NCI-H2107 treated with DMSO at 0.1 percent for 48 hours (cell line): ENCODE data around the gene AP2M1.
"Not testable (repeated sequence)": the region's sequence is repeated elsewhere in the genome, so short reads cannot be mapped to it uniquely, and the experiment has no call there.

Experiments used
- DNase-seq: peaks from one replicate; lab custom pipeline; 2025; ENCODE audit not compliant: unreplicated experiment; lab: John Stamatoyannopoulos, UW

The AP2M1 gene

GRCh38 chr3:184156522-184156955 lies 18.1 kb upstream of the AP2M1 start:
- DNase-seq = peak; percentile 81

DNA sequence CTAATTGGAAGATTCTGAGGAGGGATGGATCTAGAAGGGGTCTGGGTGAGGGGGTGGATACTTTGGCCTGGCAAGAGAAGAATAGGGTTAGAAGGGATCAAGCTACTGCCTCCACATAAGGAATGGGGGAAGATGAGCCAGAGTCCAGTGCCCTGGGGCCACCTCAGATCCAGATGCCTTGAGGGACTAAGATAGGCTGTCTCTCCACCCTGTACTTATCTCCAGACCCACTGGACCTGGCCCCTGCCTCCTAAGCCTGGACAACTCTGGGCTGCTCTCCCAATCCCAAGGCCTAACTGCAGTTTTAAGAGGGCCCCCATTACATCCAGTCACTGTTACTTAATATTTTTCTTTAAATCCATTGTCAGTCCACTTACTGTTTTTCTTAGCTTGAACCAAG lies 17.4 kb upstream of the AP2M1 start:
- no peak for DNase-seq

GRCh38 chr3:184158404-184158803 lies 16.3 kb upstream of the AP2M1 start:
- DNase-seq = no peak

DNA sequence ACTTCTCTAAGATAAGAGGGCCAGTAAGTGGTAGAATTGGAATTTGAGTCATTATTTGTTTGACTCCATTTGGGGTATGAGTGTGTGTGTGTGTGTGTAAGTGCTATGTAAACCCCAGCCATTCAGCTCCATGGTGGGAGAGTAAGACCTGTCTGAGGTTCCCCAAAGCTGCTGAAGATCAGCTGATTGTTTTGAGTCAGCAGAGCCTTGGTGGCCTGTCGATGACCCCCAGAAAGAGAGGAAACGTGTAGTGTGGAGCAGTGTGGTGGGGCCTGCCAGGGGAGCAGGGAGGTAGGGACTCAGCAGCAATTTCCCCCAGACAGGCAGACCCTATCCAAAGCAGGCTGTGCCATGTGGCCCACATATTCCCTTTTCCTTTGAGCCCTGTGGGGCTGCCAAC lies 14.2 kb upstream of the AP2M1 start:
- DNase-seq = no peak

GRCh38 chr3:184162571-184163070 lies 12.0 kb upstream of the AP2M1 start:
- DNase-seq = not testable (repeated sequence)

- no peak for DNase-seq
These were observed 9.9 kb upstream of the AP2M1 start for GRCh38 chr3:184164648-184165330.

DNA sequence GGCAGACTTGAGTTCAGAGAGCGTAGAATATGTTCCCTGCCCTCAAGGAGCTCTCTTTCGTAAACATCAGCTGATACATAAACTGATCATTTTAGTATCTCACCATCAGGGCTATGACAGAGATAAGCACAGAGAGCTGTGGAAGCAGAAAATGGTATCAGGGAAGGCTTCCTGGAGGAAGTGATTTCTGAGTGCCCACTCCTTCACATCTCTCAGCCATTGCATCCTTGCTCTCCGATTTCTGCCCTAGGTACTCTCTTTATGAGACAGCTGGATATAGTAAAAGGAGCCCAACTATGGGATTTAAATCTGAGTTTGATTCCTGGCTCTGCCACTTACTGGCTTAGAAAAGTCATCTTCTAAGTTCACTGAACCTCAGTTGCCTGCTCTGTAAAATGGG lies 9.1 kb upstream of the AP2M1 start:
- no peak for DNase-seq

GRCh38 chr3:184166671-184167070 lies 8.0 kb upstream of the AP2M1 start:
- DNase-seq = no peak

DNA sequence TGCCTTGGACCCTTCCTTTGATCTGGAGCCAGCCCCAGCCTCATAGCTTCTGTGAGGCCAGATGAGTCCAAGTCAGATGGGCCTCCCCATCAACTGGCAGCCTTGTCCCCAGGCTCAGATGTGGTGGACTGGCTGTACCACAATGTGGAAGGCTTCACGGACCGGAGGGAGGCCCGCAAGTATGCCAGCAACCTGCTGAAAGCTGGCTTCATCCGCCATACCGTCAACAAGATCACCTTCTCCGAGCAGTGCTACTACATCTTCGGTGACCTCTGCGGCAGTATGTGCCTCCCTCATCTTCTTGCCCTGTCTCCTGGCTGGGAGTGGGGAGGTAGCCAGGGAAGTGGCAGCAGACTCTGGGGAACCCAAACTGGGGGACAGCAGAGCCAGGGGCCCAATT lies 6.9 kb upstream of the AP2M1 start:
- no peak for DNase-seq

GRCh38 chr3:184168363-184169120 lies 6.1 kb upstream of the AP2M1 start:
- DNase-seq = no peak

- DNase-seq = no peak
These were observed 4.5 kb upstream of the AP2M1 start for GRCh38 chr3:184169896-184170875.

DNA sequence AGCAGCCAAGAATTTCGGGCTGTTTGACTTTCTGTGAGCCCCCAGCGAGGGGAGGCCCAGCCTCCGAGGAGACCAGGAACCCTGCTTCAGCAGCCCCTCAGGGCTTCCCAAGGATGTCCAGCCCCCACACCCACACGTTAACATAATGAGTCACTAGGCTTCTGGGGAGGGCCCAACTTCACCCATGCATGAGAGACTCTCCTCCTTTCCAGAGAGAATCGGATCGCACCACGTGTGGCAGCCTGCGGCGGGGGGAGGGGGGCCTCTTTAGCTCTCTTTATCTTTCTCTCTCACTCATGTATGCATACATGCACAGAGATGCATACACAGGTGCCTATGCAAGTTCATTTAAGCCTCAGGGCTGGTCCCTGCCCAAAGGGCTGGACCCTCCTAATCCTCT lies 3.1 kb upstream of the AP2M1 start:
- DNase-seq = no peak

GRCh38 chr3:184172681-184173373 lies 1.8 kb upstream of the AP2M1 start:
- no peak for DNase-seq

GRCh38 chr3:184173374-184173722 lies 1.3 kb upstream of the AP2M1 start:
- no peak for DNase-seq

GRCh38 chr3:184174284-184174645 lies 390 bp upstream of the AP2M1 start:
- DNase-seq = no peak

GRCh38 chr3:184175506-184175905 lies 851 bp downstream of the AP2M1 start:
- DNase-seq = no peak

GRCh38 chr3:184175981-184176376 lies 1.3 kb downstream of the AP2M1 start:
- DNase-seq = no peak

DNA sequence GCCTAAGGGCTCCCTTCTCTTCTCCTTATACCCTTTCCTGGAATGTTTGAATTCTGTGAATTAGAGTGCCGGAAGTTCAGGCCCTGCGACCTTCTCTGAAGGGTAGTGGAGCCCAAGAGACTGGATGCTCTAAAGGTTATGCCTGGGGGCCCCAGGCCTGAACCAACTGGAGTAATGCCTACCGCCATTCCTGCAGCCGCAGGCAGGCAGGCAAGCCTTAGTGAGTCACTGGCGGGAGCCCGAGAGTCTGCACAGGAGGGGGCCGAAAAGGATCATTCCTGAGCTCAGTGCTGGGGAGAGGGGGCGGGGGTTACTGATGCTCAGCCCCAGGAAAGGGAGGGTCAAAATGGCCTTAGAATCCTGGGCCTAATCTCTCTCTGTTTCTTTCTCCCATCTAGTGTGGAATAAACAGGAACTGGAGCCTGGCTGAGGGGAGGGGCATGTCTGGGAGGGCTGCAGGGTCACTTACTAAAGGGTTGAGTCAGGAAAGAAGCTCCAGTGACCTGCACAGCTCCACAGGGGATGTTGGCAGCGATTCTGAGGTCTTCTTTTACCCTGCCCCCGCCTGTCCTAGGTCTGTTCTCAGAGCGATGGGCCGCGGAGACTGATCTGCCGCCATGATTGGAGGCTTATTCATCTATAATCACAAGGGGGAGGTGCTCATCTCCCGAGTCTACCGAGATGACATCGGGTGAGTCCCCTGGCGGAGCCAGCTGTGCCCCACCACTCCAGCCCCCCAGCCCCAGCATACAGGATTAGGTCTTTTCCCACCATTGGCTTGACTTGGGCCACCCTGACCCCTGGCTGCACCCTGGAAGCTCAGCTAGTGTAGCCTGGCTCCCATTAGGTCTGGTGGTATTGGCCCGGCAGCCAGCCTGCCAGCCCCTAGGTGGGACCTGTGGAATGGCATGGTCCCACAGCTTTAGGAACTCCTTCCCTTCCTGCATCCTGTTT lies 2.0 kb downstream of the AP2M1 start:
- DNase-seq = no peak

- no peak for DNase-seq
These were observed 2.7 kb downstream of the AP2M1 start for GRCh38 chr3:184177331-184177731.
